ENCODE results near the gene CHCHD6.
"Not testable (repeated sequence)": the region's sequence is repeated elsewhere in the genome, so short reads cannot be mapped to it uniquely, and the experiment has no call there.

Gene CHCHD6

DNA sequence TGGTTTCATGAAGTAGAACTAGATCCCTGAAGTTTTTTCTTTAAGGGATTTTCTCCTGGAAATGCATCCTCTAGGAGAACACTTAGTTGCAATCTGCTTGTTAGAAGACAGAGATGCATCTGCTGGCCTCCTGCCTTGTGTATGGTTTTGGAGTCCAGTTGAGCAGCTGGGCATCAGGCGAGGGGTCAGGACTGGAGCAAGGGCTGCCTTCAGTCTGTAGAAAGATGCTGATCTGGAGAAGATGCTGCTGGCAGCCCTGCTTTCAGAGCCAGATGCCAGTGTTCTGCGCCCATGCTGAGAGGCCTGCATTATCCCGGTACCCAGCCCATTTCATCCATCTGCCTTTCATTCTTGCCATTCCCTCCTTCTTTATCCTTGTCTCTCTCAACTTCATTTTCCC, 77.4 kb downstream of the CHCHD6 start:
- peaks cover 4% of the 10 kb centered on the region for H3K9me3 Mint-ChIP-seq
- H3K27ac Mint-ChIP-seq = no peak overlapping the region
- peaks cover 11% of the 10 kb centered on the region for H3K36me3 Mint-ChIP-seq (ENCODE audit: low read depth)
- peaks cover 6% of the 10 kb centered on the region for H3K27me3 Mint-ChIP-seq (ENCODE audit: low read depth, poor library complexity)
- peaks cover 37% of the 10 kb centered on the region for H3K4me1 Mint-ChIP-seq
- H3K4me3 Mint-ChIP-seq = no peak overlapping the region
- no peak for DNase-seq
- TF ChIP-seq, protein P1, sequence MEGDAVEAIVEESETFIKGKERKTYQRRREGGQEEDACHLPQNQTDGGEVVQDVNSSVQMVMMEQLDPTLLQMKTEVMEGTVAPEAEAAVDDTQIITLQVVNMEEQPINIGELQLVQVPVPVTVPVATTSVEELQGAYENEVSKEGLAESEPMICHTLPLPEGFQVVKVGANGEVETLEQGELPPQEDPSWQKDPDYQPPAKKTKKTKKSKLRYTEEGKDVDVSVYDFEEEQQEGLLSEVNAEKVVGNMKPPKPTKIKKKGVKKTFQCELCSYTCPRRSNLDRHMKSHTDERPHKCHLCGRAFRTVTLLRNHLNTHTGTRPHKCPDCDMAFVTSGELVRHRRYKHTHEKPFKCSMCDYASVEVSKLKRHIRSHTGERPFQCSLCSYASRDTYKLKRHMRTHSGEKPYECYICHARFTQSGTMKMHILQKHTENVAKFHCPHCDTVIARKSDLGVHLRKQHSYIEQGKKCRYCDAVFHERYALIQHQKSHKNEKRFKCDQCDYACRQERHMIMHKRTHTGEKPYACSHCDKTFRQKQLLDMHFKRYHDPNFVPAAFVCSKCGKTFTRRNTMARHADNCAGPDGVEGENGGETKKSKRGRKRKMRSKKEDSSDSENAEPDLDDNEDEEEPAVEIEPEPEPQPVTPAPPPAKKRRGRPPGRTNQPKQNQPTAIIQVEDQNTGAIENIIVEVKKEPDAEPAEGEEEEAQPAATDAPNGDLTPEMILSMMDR (IDR thresholded peaks at IDR 0.05) = no peak

DNA sequence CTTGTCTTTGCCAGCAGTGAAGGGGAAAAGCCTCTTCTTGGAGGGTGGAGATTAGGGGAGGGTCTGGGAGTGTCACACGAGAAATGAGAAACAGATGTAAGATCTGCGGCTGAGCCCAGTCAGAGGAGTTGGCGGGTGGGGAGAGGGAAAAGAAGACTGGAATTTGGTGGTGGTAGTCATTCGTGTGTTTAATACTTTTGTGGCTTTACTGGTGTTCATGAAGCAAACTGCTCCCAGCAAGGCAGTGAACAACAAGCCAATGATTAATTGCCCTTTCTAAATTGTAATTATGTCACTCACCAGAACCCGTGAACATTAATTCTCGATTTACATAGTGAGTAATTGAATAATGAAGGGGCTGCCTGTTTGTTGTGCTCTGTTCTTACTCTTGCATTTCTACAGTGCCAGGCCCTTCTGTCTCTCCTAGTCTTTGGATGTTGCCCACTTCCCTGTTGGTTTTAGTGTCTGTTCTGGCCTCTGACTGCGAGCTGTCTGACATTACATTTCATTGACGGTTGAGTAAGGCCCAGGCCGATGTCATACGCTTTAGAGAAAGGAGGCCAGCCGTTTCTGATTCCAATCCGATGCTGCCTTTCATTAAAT, 78.0 kb downstream of the CHCHD6 start:
- Mint-ChIP-seq H3K4me3 (no peak overlapping the region), H3K27ac (no peak overlapping the region), H3K4me1 (peaks cover 37% of the 10 kb centered on the region), H3K9me3 (peaks cover 4% of the 10 kb centered on the region), H3K27me3 (ENCODE audit: low read depth, poor library complexity) (peaks cover 6% of the 10 kb centered on the region), H3K36me3 (ENCODE audit: low read depth) (peaks cover 11% of the 10 kb centered on the region)
- TF ChIP-seq, protein P1 (IDR thresholded peaks at IDR 0.05) = no peak
- no peak for DNase-seq

DNA sequence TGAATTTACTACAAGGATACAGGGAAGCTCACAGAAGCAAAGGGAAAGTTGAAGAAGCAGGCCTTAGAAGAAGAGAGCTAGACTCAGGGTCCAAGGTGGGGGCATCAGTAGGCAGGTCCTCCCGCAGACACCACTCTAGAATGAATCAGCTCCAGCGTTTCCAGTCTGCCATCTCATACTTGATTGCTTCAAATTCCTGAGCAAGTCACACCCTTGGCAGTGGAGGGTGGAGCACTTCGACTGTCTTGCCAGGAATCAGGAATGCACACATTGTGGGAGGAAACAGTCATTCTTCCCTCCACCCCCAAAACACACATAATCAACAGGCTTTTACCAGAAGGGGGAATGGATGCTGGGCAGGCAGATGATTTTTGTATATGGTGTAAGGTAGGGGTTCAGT, 78.5 kb downstream of the CHCHD6 start:
- peaks cover 4% of the 10 kb centered on the region for H3K9me3 Mint-ChIP-seq
- H3K4me3 Mint-ChIP-seq = no peak overlapping the region
- DNase-seq = no peak
- no peak overlapping the region for H3K27ac Mint-ChIP-seq
- H3K27me3 Mint-ChIP-seq (ENCODE audit: low read depth, poor library complexity) = peaks cover 6% of the 10 kb centered on the region
- TF ChIP-seq, protein P1 (IDR thresholded peaks at IDR 0.05) = no peak
- H3K4me1 Mint-ChIP-seq = peaks cover 32% of the 10 kb centered on the region
- H3K36me3 Mint-ChIP-seq (ENCODE audit: low read depth) = peaks cover 11% of the 10 kb centered on the region

DNA sequence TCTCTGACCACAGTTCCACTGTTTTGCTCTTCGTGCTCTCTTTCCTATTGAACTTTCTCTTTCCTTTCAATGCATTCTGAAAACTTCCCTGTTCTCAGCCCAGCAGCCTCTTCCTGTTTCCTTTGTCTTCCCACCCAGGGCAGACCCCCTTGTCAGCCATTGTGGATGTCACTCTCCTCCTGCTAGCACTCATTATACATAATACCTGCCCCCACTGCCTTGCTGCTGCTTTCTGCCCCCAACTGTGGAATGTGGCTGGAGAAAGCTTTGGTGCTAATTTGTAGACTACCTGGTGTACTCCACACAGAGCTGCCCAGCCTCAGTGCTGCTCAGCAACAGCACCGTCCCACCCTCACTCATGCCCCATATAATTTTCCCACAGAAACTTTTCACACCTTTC, 80.2 kb downstream of the CHCHD6 start:
- no peak for DNase-seq
- H3K36me3 Mint-ChIP-seq (ENCODE audit: low read depth) = peaks cover 11% of the 10 kb centered on the region
- peaks cover 28% of the 10 kb centered on the region for H3K4me1 Mint-ChIP-seq
- peak overlapping the region; percentile 78 for H3K27ac Mint-ChIP-seq
- H3K27me3 Mint-ChIP-seq (ENCODE audit: low read depth, poor library complexity) = peaks cover 6% of the 10 kb centered on the region
- no peak overlapping the region for H3K4me3 Mint-ChIP-seq
- TF ChIP-seq, protein P1 (IDR thresholded peaks at IDR 0.05) = no peak
- peaks cover 13% of the 10 kb centered on the region for H3K9me3 Mint-ChIP-seq

DNA sequence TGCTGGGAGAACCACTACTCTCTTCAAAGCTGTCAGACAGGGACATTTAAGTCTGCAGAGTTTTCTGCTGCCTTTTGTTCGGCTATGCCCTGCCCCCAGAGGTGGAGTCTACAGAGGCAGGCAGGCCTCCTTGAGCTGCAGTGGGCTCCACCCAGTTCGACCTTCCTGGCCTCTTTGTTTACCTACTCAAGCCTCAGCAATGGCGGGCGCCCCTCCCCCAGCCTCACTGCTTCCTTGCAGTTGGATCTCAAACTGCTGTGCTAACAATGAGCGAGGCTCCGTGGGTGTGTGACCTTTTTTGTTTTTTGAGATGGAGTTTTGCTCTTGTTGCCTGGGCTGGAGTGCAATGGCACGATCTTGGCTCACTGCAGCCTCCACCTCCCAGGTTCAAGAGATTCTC, 87.3 kb downstream of the CHCHD6 start:
- H3K27ac Mint-ChIP-seq; H3K27me3 Mint-ChIP-seq (ENCODE audit: low read depth, poor library complexity); H3K4me3 Mint-ChIP-seq; H3K4me1 Mint-ChIP-seq: not testable (repeated sequence)
- peak; percentile 10 for DNase-seq
- H3K36me3 Mint-ChIP-seq (ENCODE audit: low read depth) = peaks cover 27% of the 10 kb centered on the region
- H3K9me3 Mint-ChIP-seq = peaks cover 55% of the 10 kb centered on the region

DNA sequence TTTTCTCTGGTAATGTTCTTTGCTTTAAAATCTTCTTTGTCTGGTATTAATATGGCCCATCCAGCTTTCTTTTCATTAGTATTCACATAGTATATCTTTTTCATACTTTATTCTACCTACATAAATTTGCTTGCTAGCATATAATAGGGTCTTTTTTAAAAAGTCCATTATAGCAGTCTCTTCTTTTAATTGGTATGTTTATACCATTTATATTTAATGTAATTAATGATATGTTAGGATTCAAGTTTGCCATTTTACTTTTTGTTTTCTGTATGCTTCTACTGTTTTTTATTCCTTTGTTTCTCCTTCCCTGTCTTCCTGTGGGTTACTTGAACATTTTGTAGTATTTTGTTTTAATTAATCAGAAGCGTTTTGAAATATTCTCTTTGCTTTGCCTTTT, 89.0 kb downstream of the CHCHD6 start:
- Mint-ChIP-seq H3K27ac (no peak overlapping the region), H3K27me3 (ENCODE audit: low read depth, poor library complexity) (no peaks in the 10 kb centered on the region), H3K4me3 (no peak overlapping the region), H3K36me3 (ENCODE audit: low read depth) (peaks cover 37% of the 10 kb centered on the region), H3K4me1 (no peaks in the 10 kb centered on the region), H3K9me3 (peaks cover 59% of the 10 kb centered on the region)
- TF ChIP-seq, protein P1 (IDR thresholded peaks at IDR 0.05) = no peak
- DNase-seq = no peak

Measured in nephron progenitor cell (in vitro differentiated cells).